Body of pancreas (tissue), 4 donors: ENCODE results near the gene LMBRD1.

Experiments
- CTCF ChIP-seq, 7 experiments: fragments of 450-650 bp in 4 of 7; fragments of 200-600 bp in 3 of 7; sonication (generic) in 3 of 7; IDR thresholded peaks; one replicate each; pipeline ENCODE4 v1.5.1; 2016 to 2019; ENCODE audit warnings: antibody characterized with exemption in 7 of 7
- POLR2A ChIP-seq, 3 donors: fragments of 450-650 bp; IDR thresholded peaks; one replicate each; pipeline ENCODE4 v1.6.1; 2016; ENCODE audit warnings: antibody characterized with exemption in 3 of 3, mild to moderate bottlenecking in 2 of 3

DNA sequence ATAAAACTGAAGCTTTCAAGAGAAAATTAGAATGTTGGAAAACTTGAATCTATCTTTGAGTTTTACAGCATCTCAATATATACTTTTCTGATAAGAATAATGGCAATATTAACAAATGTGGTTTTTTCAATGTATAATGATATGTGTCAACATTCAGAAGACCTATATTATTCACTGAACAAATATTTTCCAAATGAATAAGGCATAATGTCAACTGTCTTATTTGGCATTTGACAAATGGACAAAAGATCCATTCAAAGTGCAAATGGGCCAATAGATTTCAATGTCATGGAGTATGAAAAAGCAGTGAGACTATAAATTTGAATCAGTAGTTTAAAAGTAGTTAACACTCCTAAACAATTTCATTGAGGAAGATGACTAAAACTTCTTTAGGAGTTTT, 20.9 kb downstream of the LMBRD1 start:
- TF ChIP-seq POLR2A (IDR thresholded peaks at IDR 0.05) (no peak), CTCF (IDR thresholded peaks at IDR 0.05) (no peak)
